GM13977 (cell line): Measurements from ENCODE around the gene ANO1.

Experiments used
- DNase-seq: peaks from one replicate; pipeline ENCODE4 v3.0.0; 2012; ENCODE audit warnings: low spot score
- in situ Hi-C: fragments of 300-500 bp; cut with MboI; formaldehyde crosslinking; loops from one replicate; pipeline ENCODE4 v1.12.0; 2022; ENCODE audit warnings: low sequenced_read_pairs, low pct_unique_long_range_greater_than_20kb, mixed read lengths, inconsistent platforms; ENCODE audit not compliant: unreplicated experiment
- TF ChIP-seq, protein P1 (sequence below): IDR thresholded peaks from 2 replicates; pipeline ENCODE4 v1.5.1; 2012; ENCODE audit warnings: mild to moderate bottlenecking, control low read depth; ENCODE audit not compliant: insufficient read depth; ENCODE audit errors: extremely low read depth, missing control alignments

ANO1 gene

DNA sequence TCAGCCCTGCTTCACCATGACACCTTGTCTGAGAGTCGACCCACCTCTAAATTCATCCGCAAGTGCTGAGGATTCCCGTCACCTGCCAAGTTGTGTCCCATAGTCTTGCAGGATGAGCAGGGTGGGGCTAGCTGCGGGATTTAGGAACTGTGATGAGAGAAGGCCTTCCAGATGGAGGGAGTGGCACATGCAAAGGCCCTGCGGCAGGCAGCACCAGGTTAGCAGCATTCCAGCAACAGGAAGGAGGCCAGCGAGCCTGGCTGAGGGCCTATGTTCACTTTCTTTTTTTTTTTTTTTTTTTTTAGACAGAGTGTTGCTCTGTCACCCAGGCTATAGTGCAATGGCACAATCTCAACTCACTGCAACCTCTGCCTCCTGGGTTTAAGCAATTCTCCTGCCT, 31.8 kb downstream of the ANO1 start:
- TF ChIP-seq, protein P1, sequence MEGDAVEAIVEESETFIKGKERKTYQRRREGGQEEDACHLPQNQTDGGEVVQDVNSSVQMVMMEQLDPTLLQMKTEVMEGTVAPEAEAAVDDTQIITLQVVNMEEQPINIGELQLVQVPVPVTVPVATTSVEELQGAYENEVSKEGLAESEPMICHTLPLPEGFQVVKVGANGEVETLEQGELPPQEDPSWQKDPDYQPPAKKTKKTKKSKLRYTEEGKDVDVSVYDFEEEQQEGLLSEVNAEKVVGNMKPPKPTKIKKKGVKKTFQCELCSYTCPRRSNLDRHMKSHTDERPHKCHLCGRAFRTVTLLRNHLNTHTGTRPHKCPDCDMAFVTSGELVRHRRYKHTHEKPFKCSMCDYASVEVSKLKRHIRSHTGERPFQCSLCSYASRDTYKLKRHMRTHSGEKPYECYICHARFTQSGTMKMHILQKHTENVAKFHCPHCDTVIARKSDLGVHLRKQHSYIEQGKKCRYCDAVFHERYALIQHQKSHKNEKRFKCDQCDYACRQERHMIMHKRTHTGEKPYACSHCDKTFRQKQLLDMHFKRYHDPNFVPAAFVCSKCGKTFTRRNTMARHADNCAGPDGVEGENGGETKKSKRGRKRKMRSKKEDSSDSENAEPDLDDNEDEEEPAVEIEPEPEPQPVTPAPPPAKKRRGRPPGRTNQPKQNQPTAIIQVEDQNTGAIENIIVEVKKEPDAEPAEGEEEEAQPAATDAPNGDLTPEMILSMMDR: no peak
- in situ Hi-C loops: no loop called here
- DNase-seq: no peak

DNA sequence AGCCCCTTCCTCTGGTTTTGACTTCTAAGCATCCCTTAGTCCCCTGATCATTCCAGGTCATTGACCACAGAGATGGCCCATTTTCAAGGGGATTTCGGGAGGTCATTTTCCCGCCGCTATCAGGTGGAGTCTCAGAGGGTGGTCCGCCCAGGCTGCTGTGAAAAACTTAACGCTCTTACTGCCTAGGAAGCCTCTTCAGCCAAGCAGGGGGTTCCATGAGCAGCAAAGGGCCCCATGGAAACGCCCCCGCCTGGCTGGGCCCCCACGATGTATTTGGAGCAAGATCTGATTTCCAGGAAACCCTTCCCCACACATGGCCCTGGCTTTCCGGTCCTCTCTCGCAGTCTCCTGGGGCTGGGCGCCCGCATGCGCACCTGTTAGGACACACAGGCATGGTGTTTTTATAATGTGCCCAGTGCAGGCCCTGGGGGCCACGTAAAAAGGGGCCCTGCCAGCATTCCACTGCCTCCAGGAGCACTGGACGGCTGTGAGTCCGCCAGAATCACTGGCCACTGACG, 32.5 kb downstream of the ANO1 start:
- in situ Hi-C loops: no loop called here
- TF ChIP-seq, protein P1: no peak
- no peak for DNase-seq

DNA sequence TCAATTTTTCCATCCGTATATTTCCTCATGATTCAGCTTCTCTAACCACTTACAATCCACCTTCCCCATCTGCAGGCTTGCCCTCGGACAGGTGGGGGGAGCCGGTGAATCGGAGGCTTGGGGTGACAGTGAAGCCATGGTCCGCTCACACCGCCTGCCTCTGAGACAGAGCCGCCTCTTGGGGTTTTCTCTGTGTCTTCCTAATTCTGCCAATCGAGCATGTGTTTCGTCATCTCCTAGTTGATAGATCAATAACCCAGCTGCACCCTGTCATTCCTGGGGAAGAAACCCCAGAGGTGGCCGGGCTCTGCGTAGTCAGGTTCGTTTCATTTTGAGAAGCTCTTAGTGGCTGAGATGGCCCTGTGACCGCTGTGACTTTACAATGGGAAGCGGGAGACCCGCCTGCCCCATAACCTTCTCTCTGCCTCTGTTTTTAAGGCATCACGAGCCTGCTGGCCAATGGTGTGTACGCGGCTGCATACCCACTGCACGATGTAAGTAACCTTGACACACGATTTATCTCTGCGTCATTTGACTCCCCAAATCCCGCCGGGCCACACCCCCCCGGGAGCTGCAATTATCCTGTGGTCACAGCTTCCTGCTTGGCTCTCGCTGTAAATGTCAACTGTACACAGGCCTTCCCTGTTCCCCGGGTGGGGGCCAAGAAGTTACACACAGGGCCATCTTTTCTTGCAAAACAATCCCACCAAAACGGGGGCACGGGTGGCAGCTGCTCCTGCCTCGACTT, 33.3 kb downstream of the ANO1 start:
- TF ChIP-seq, protein P1: no peak
- in situ Hi-C loops: no loop called here
- no peak for DNase-seq

DNA sequence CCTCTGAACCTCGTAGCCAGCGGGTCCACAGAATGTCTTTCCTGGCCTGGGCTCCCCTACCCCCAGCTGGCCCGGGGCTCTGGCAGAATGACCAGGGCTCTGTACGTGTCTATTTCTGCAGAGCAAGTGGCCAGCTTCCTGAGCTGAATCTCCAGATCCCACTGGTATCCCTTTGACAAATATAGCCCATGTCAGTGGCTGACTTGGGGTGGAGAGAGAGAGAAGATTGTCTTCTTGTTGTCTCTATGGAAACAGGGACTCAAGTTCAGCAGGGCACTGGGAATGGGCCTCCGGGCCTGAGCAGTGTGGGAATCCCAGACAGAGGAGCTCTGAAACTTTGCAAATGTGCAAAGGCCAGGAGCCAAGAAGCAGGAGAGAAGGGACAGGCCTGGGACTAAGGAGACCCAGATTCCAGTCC, 33.9 kb downstream of the ANO1 start:
- DNase-seq: no peak
- TF ChIP-seq, protein P1: no peak
- in situ Hi-C loops: no loop called here

DNA sequence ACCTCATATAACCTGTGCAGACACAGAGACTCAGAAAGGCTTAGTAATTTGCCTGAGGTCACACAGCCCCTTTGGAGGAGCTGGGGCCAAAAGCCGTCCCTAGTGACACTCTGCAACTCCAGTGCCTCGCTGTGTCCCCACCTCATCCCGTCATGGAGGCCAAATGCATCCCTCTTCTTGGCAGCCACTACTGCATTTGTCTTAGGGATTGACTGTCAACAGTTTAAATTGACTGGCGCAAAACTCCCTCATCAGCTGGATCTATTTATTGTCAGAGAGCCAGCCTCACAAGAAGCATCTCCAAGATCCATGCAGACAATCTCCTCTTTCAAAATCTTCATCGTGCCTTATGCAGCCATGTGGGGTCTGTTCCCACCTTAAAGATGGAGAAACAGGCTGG, 35.7 kb downstream of the ANO1 start:
- in situ Hi-C loops: no loop called here
- TF ChIP-seq, protein P1: no peak
- DNase-seq: no peak

DNA sequence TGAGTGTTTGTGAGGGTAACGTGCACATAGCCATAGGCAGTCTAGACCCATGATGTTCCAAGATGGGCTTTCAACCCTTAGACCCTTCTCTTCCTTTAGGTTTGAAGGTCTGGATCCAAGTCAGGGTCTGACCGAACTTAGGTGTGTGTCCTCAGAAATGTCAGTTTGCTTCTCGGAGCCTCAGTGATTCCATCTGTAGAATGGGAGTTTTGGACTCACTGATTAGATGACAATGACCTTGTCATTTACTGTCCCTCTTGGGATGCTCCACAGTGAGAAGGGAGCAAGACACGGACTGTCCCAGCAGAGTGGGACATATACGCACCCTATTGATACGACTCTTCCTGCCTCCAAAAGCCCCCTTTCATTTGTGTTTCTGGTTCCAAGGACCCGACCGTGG, 37.7 kb downstream of the ANO1 start:
- in situ Hi-C loops: no loop called here
- no peak for DNase-seq

More for the DNA sequence above, 37.7 kb downstream of the ANO1 start:
- TF ChIP-seq, protein P1: no peak
